B cell (primary cell): ENCODE data around the gene WDR11.

ENCODE experiments used
- EZH2 ChIP-seq: IDR thresholded peaks from 2 replicates; pipeline ENCODE4 v1.6.1; 2012; ENCODE audit warnings: borderline replicate concordance, low read depth, mild to moderate bottlenecking, moderate library complexity, low read length; ENCODE audit not compliant: insufficient read depth, poor library complexity, severe bottlenecking
- TF ChIP-seq, protein P1 (sequence below): fragments of 200-600 bp; IDR thresholded peaks from one replicate; pipeline ENCODE4 v1.8.0; 2022; ENCODE audit warnings: antibody characterized with exemption, mild to moderate bottlenecking

DNA sequence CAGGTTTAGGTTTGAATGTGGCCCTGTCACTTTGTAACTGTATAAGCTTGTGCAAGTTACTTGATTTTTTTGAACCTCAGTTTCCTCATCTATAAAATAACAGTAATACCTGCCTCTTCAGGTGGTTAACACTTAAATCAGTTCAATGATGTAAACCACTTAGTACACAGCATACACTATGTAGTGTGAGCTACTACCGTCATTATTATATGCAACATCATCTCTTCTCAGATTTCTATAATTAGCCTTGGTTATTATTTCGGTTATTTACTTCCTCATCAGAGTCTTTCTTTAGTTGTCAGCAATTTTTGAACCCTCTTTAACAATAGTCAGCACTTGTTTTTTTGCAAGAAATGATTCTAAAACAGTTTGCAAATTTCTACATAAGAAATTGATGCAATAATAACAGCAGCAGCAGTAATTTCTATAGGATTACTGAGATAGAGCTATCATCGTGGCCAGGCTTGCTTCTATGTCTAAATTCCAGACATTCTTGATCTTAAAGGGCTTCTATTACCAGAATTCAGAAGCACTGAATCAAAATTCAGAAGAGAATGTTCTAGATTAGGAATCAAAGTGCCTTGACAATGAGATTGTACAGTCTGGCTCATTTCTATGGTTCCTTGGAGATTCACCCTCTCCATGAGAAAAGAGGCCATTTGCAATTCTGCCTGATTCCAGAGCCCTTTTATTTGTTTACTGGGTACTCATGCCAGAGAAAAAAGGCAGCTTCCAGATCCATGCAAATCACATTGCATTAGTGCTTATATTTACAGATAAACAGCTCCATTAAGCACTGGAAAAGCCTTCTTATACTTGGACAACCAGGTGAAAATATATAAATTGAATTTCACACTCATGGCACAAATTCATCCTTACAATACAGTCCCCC lies 25.0 kb upstream of the WDR11 start:
- no peak for TF ChIP-seq EZH2
- TF ChIP-seq, protein P1, sequence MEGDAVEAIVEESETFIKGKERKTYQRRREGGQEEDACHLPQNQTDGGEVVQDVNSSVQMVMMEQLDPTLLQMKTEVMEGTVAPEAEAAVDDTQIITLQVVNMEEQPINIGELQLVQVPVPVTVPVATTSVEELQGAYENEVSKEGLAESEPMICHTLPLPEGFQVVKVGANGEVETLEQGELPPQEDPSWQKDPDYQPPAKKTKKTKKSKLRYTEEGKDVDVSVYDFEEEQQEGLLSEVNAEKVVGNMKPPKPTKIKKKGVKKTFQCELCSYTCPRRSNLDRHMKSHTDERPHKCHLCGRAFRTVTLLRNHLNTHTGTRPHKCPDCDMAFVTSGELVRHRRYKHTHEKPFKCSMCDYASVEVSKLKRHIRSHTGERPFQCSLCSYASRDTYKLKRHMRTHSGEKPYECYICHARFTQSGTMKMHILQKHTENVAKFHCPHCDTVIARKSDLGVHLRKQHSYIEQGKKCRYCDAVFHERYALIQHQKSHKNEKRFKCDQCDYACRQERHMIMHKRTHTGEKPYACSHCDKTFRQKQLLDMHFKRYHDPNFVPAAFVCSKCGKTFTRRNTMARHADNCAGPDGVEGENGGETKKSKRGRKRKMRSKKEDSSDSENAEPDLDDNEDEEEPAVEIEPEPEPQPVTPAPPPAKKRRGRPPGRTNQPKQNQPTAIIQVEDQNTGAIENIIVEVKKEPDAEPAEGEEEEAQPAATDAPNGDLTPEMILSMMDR: no peak
